Adrenal gland (tissue), 12 donors: ENCODE data around the gene ATXN2. TPM values are rescaled to one million over a fixed set of nuclear protein-coding genes. Genes with fewer than 3 reads are reported as not detected.

Experiments
- DNase-seq, 7 donors: peaks; one replicate each; pipeline ENCODE4 v3.0.0-alpha.2; 2019 to 2020
- H3K27ac ChIP-seq, 5 donors: fragments of 200-600 bp; sonication (generic) in 4 of 5; 1 replicate in 3 of 5; 2 replicates in 2 of 5; pipeline versions ENCODE4 v1.5.1 to v1.8.0; 2016 to 2020; ENCODE audit warnings: mild to moderate bottlenecking in 1 of 5
- H3K27me3 ChIP-seq: fragments of 200-600 bp; 2 replicates; pipeline ENCODE4 v1.8.0; 2021
- H3K36me3 ChIP-seq, 2 donors: fragments of 200-600 bp; replicated peaks in 1 of 2; 1 replicate in 1 of 2; 2 replicates in 1 of 2; pipeline versions ENCODE4 v1.5.1 to v1.8.0; 2018 to 2022
- H3K4me1 ChIP-seq, 2 donors: fragments of 200-600 bp; replicated peaks in 1 of 2; 1 replicate in 1 of 2; 2 replicates in 1 of 2; pipeline versions ENCODE4 v1.5.1 to v1.8.0; 2018 to 2021
- H3K4me3 ChIP-seq, 4 donors: fragments of 200-600 bp; sonication (generic) in 3 of 4; one replicate each; pipeline ENCODE4 v1.5.1; 2016 to 2018
- H3K9me3 ChIP-seq, 3 donors: fragments of 200-600 bp; sonication (generic) in 1 of 3; replicated peaks in 1 of 3; 1 replicate in 2 of 3; 2 replicates in 1 of 3; pipeline versions ENCODE4 v1.5.1 to v1.8.0; 2016 to 2021
- CTCF ChIP-seq, 6 experiments: fragments of 450-650 bp in 4 of 6; fragments of 200-600 bp in 2 of 6; sonication (generic) in 1 of 6; IDR thresholded peaks; 1 replicate in 5 of 6; 2 replicates in 1 of 6; pipeline versions ENCODE4 v1.5.1 to v1.8.0; 2016 to 2021; ENCODE audit warnings: antibody characterized with exemption in 6 of 6, mild to moderate bottlenecking in 2 of 6, moderate library complexity in 1 of 6
- POLR2A ChIP-seq, 2 donors: fragments of 450-650 bp; IDR thresholded peaks; one replicate each; pipeline ENCODE4 v1.6.1; 2017; ENCODE audit warnings: antibody characterized with exemption in 2 of 2, mild to moderate bottlenecking in 2 of 2, moderate library complexity in 1 of 2
- WGBS, 4 donors: extraction: QIAGEN DNeasy Blood & Tissue Kit in 2 of 4; methylation state at CpG; one replicate each; pipeline versions ENCODE4 v1.1.5 to v1.1.7; 2013 to 2017; 5-methylcytosine and 5-hydroxymethylcytosine counted together
- intact Hi-C, 2 donors: fragments of 100-400 bp; cut with DNase I; formaldehyde crosslinking; loops; one replicate each; pipeline versions ENCODE4 v1.14.1 to v1.15.0; 2022 to 2023
- polyA plus RNA-seq, 3 donors: library from polyadenylated mRNA; stranded (reverse); fragments of 200-250 nt in 2 of 3; fragments of 350-450 nt in 1 of 3; fragmentation: Illumina TruSeq in 1 of 3; extraction: RNeasy Lipid Tissue Mini Kit (QIAGEN cat#74804) in 1 of 3; gene quantifications; one replicate each; pipeline ENCODE4 v1.2.3, GENCODE V29; 2013 to 2014
- total RNA-seq, 9 donors: library from RNA; depleted of rRNA in 4 of 9; stranded (reverse); fragments of >200 nt in 4 of 9; fragments of 120-200 nt in 1 of 9; fragmentation: NEBNext Ultra II Directional in 1 of 9; extraction: Animal tissue kit (Norgen Biotek cat#: 25700) in 1 of 9; gene quantifications; one replicate each; pipeline versions ENCODE4 v1.1.0 to v1.2.4, GENCODE V29; 2013 to 2023
- donor health status: healthy with polysubstance abuse.
- donor health status: Bipolar disorder and iron deficiency.
- donor health status: DM: yes; HTN: yes; CAD: no.
- donor health status: DM: no; HTN: no; CAD: no.
- donor health status: DM: no; HTN: no; CAD: no.
- donor health status: DM: yes; HTN: yes; CAD: no.

Gene ATXN2
- total and polyA plus RNA-seq, 12 donors: 31.0 to 241 (median 57.2) TPM

GRCh38 chr12:111590552-111590951 is 8.6 kb downstream of the ATXN2 start:
- intact Hi-C loops: no loop called here
- Histone ChIP-seq H3K4me1 (peaks cover 18 to 48% of the 10 kb centered on the region in 2 donors), H3K27ac (no peak overlapping the region), H3K36me3 (no peaks in the 10 kb centered on the region), H3K4me3 (no peak overlapping the region), H3K9me3 (no peaks in the 10 kb centered on the region), H3K27me3 (no peaks in the 10 kb centered on the region)
- DNase-seq: no peak
- TF ChIP-seq POLR2A (IDR thresholded peaks at IDR 0.05): no peak
- WGBS, 4 donors: 87 to 90% (median 88%) methylated on average over 6 of the region's 6 CpGs

DNA sequence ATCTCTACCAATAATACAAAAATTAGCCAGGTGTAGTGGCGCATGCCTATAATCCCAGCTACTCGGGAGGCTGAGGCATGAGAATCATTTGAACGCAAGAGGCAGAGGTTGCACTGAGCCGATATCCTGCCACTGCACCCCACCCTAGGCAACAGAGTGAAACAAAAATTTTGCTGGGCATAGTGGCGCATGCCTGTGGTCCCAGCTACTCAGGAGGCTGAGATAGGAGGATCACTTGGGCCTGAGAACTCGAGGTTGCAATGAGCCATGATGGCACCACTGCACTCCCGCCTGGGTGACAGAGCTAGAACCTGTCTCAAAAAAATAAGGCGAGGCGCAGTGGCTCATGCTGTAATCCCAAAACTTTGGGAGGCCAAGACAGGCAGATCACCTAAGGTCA is 9.5 kb downstream of the ATXN2 start:
- peaks cover 8 to 45% of the 10 kb centered on the region in 2 donors for H3K4me1 ChIP-seq
- no peak overlapping the region for H3K27ac ChIP-seq
- H3K4me3 ChIP-seq: no peak overlapping the region
- 94 to 99% (median 96%) methylated on average over 9 of the region's 9 CpGs for WGBS, 4 donors
- no peaks in the 10 kb centered on the region for H3K9me3 ChIP-seq
- no peak for DNase-seq
- H3K27me3 ChIP-seq: no peaks in the 10 kb centered on the region
- H3K36me3 ChIP-seq: no peaks in the 10 kb centered on the region
- TF ChIP-seq CTCF (IDR thresholded peaks at IDR 0.05) (no peak), POLR2A (IDR thresholded peaks at IDR 0.05) (no peak)
- intact Hi-C loops: no loop called here

DNA sequence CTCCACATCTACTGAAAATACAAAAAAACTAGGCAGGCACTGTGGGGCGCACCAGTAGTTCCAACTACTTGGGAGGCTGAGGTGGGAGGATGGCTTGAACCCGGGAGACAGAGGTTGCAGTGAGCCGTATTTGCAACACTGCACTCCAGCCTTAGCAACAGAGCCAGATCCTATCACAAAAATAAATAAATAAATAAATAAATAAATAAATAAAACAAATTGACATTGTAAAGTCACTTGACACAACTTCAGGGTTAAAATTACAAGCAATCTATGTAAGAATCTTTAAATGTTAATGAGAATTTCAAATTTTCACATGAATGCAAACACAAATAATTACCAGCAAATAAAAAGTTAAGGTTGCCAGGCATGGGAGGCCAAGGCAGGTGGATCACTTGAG is 11.1 kb downstream of the ATXN2 start:
- TF ChIP-seq CTCF (IDR thresholded peaks at IDR 0.05): no peak
- TF ChIP-seq POLR2A (IDR thresholded peaks at IDR 0.05): no peak
- WGBS, 4 donors: 85 to 100% (median 92%) methylated on average over 3 of the region's 3 CpGs
- Histone ChIP-seq H3K36me3 (no peaks in the 10 kb centered on the region), H3K27ac (no peak overlapping the region), H3K27me3 (no peaks in the 10 kb centered on the region), H3K4me3 (no peak overlapping the region), H3K4me1 (peaks cover 0 to 29% of the 10 kb centered on the region in 2 donors), H3K9me3 (no peaks in the 10 kb centered on the region)
- intact Hi-C loops: no loop called here
- peak in 1 of 7 donors; percentile 39 for DNase-seq

DNA sequence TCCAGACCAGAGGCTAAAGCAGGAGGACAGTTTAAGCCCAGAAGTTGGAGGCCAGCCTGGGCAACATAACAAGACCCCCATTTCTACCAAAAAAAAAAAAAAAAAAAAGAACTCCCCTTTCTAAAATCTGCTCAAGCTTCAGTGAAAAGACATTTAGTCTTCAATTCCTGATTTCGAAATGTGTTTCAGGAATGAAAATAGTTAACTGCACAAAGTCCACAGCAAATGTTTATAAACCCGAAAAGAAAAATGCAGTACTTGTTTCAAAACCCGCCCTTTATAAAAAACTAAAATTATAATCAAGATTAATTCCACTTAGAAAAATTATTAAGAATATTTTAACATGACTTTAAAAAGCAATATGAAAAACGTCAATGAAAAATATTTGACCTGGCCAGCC is 12.1 kb downstream of the ATXN2 start:
- DNase-seq: no peak
- H3K4me1 ChIP-seq: peaks cover 0 to 21% of the 10 kb centered on the region in 2 donors
- intact Hi-C loops: no loop called here
- no peak for TF ChIP-seq POLR2A (IDR thresholded peaks at IDR 0.05)
- TF ChIP-seq CTCF (IDR thresholded peaks at IDR 0.05): no peak
- H3K4me3 ChIP-seq: no peak overlapping the region
- 67 to 71% (median 69%) methylated on average over 4 of the region's 4 CpGs for WGBS, 4 donors
- no peaks in the 10 kb centered on the region for H3K36me3 ChIP-seq
- H3K27ac ChIP-seq: no peak overlapping the region
- no peaks in the 10 kb centered on the region for H3K9me3 ChIP-seq
- H3K27me3 ChIP-seq: no peaks in the 10 kb centered on the region

DNA sequence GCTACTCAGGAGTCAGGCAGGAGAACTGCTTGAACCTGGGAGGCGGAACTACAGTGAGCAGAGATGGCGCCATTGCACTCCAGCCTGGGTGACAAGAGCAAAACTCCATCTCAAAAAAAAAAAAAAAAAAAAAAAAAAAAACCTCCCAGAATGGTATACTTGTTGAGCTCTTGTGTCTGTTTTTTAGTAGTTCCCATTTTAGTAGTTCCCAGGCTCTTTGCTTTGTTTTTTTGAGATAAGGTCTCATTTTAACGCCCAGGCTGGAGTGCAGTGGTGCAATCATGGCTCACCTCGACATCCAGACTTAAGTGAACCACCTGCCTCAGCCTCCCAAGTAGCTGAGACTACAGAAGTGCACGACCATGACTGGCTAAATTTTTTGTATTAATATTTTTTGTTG is 13.4 kb downstream of the ATXN2 start:
- peak in 1 of 7 donors; percentile 41 for DNase-seq
- no peak overlapping the region for H3K27ac ChIP-seq
- no peaks in the 10 kb centered on the region for H3K36me3 ChIP-seq
- H3K9me3 ChIP-seq: no peaks in the 10 kb centered on the region
- H3K4me1 ChIP-seq: peaks cover 0 to 14% of the 10 kb centered on the region in 2 donors
- H3K4me3 ChIP-seq: no peak overlapping the region
- no peaks in the 10 kb centered on the region for H3K27me3 ChIP-seq
- intact Hi-C loops: no loop called here
- WGBS, 4 donors: 80 to 87% (median 84%) methylated on average over 5 of the region's 5 CpGs
- TF ChIP-seq POLR2A (IDR thresholded peaks at IDR 0.05) (no peak), CTCF (IDR thresholded peaks at IDR 0.05) (no peak)
